ENCODE measurements around the gene IPCEF1.

DNA sequence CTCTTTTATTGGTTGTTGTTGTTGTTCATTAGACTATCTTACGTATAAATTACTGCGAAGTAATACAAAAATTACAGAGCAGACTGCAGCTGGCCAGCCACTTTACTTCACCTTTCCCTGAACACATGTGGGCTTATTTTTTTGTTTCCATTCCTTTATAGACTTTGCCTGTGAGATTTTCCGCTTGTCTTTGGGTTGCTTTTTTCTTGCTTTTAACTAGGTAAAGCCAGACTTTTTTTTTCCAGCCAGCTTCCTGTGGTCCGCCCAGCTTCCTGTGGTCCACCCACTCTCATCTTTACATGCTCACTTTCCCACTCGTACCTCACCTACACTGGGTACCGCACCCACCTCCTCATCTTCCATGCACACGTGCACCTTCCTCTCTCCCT lies 79.0 kb downstream of the IPCEF1 start:
- TF ChIP-seq, protein P1, sequence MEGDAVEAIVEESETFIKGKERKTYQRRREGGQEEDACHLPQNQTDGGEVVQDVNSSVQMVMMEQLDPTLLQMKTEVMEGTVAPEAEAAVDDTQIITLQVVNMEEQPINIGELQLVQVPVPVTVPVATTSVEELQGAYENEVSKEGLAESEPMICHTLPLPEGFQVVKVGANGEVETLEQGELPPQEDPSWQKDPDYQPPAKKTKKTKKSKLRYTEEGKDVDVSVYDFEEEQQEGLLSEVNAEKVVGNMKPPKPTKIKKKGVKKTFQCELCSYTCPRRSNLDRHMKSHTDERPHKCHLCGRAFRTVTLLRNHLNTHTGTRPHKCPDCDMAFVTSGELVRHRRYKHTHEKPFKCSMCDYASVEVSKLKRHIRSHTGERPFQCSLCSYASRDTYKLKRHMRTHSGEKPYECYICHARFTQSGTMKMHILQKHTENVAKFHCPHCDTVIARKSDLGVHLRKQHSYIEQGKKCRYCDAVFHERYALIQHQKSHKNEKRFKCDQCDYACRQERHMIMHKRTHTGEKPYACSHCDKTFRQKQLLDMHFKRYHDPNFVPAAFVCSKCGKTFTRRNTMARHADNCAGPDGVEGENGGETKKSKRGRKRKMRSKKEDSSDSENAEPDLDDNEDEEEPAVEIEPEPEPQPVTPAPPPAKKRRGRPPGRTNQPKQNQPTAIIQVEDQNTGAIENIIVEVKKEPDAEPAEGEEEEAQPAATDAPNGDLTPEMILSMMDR (IDR thresholded peaks at IDR 0.05; ENCODE audit: control extremely low read depth in 1 of 3, insufficient read depth in 1 of 3, low read depth in 1 of 3, low read length in 3 of 3) = no peak
- TF ChIP-seq CHD1 (IDR thresholded peaks at IDR 0.05; ENCODE audit: low read depth, low read length) (no peak), POLR2AphosphoS5 (IDR thresholded peaks at IDR 0.05; ENCODE audit: low read depth, low read length) (no peak), TCF12 (IDR thresholded peaks at IDR 0.05; ENCODE audit: low read depth, low read length) (no peak), NRF1 (IDR thresholded peaks at IDR 0.05; ENCODE audit: low read depth, low read length) (no peak), RAD21 (IDR thresholded peaks at IDR 0.05 in 1 of 2, conservative IDR thresholded peaks at IDR 0.05 in 1 of 2; ENCODE audit: low read depth in 2 of 2, low read length in 2 of 2) (no peak)
- TF ChIP-seq, protein P2, sequence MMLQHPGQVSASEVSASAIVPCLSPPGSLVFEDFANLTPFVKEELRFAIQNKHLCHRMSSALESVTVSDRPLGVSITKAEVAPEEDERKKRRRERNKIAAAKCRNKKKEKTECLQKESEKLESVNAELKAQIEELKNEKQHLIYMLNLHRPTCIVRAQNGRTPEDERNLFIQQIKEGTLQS (IDR thresholded peaks at IDR 0.05; ENCODE audit: insufficient read depth, low read depth, low read length) = no peak
